Hair follicle dermal papilla cell (primary cell): Measurements from ENCODE around the gene SPDL1. TPM values are rescaled to one million over a fixed set of nuclear protein-coding genes. Genes with fewer than 3 reads are reported as not detected.

Source experiments
- small RNA-seq: library from RNA; depleted of rRNA; stranded (forward); fragments of <200 nt; gene quantifications from one replicate; pipeline ENCODE3, GENCODE V24; 2012
- total RNA-seq: library from RNA; depleted of rRNA; stranded (reverse); fragments of >200 nt; gene quantifications from 2 replicates; pipeline ENCODE4 v1.2.3, GENCODE V29; 2012

Gene SPDL1
- 15.1 and 18.0 TPM in 2 replicates for total RNA-seq

GRCh38 chr5:169583424-169584220 is at the start of gene SPDL1:
SPDL1 (plus strand) TSS chr5:169583773; CDS start chr5:169588417, 4,644 bp downstream.

DNA sequence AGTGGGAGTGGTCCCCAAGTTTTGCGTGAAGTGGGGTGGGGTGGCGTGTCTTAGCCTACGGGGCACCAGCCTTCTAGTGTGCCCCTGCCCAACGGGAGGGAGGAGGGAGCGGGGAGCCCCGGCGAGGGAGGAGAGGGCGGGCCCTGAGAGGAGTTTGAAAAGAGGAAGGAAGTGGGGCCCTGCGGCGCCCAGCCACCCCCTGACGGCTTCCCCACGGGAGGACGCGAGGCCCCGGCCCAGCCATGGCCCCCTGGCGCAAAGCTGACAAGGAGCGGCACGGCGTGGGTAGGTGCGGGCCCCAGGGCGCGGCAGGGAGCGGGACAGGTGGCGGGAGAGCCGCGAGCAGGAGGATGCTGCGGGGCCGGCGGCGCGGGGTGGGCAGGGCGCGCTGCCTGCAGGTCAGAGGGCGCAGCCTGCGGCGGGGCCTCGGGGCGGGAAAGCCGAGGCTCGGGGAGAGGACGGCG is 53.5 kb downstream of the SPDL1 start, which contains the start of gene DOCK2:
TSS of gene DOCK2 (plus strand) at position 191 of the 464 bp plus-strand sequence. CDS start at position 243, 52 bp downstream.

Small RNAs within 50 kb of the gene (small RNA-seq; reads per million reads assigned to genes)
- gene RNU6-477P = not detected

Other genes with a start within 250 kb of the SPDL1 start
- 5.7 and 9.8 TPM in 2 replicates for gene DOCK2, start 53.5 kb downstream of the SPDL1 start, total RNA-seq